ENCODE measurements around the gene OR52B6.

- TF ChIP-seq CTCF (IDR thresholded peaks at IDR 0.05) (no peak), POLR2A (IDR thresholded peaks at IDR 0.05) (no peak), EP300 (IDR thresholded peaks at IDR 0.05) (no peak)
Observed at GRCh38 chr11:5546457-5546856, 34.2 kb upstream of the OR52B6 start.
